NK-92 (cell line): ENCODE results near the gene SLC50A1.
A peak's percentile ranks its signal among the peaks of the same experiment; 100 is the strongest.

Experiments
- DNase-seq: peaks from one replicate; lab custom pipeline; 2025; ENCODE audit not compliant: unreplicated experiment; lab: John Stamatoyannopoulos, UW

SLC50A1 gene

GRCh38 chr1:155135415-155136028 is at the start of gene SLC50A1:
TSS of gene SLC50A1 (plus strand) at chr1:155135852. CDS start at chr1:155135912, 60 bp downstream.
- DNase-seq, result peak; percentile 48

- no peak for DNase-seq
These were observed 49.4 kb upstream of the SLC50A1 start for GRCh38 chr1:155086128-155086741.

- no peak for DNase-seq
These were observed 48.7 kb upstream of the SLC50A1 start for GRCh38 chr1:155086856-155087535.

GRCh38 chr1:155091071-155092051 is 44.3 kb upstream of the SLC50A1 start:
- DNase-seq, result no peak

- DNase-seq, result no peak
These were observed 43.5 kb upstream of the SLC50A1 start for GRCh38 chr1:155092131-155092530.

GRCh38 chr1:155092641-155093040 is 43.0 kb upstream of the SLC50A1 start:
- no peak for DNase-seq

- DNase-seq, result no peak
These were observed 41.6 kb upstream of the SLC50A1 start for GRCh38 chr1:155093911-155094621.

GRCh38 chr1:155094622-155094948 is 41.1 kb upstream of the SLC50A1 start:
- no peak for DNase-seq

- DNase-seq, result no peak
These were observed 36.3 kb upstream of the SLC50A1 start for GRCh38 chr1:155099331-155099730.

- no peak for DNase-seq
These were observed 32.3 kb upstream of the SLC50A1 start for GRCh38 chr1:155103325-155103724.

GRCh38 chr1:155104605-155105534 is 30.8 kb upstream of the SLC50A1 start:
- DNase-seq, result no peak

- no peak for DNase-seq
These were observed 30.0 kb upstream of the SLC50A1 start for GRCh38 chr1:155105604-155106011.

- no peak for DNase-seq
These were observed 28.8 kb upstream of the SLC50A1 start for GRCh38 chr1:155106862-155107261.

- DNase-seq, result no peak
These were observed 28.1 kb upstream of the SLC50A1 start for GRCh38 chr1:155107309-155108264.

GRCh38 chr1:155108296-155108695 is 27.4 kb upstream of the SLC50A1 start:
- no peak for DNase-seq

GRCh38 chr1:155110381-155110780 is 25.3 kb upstream of the SLC50A1 start:
- DNase-seq, result no peak

GRCh38 chr1:155110826-155111225 is 24.8 kb upstream of the SLC50A1 start:
- DNase-seq, result no peak

- DNase-seq, result no peak
These were observed 22.1 kb upstream of the SLC50A1 start for GRCh38 chr1:155113450-155113980.
